ENCODE data around the gene POTEF.
"Not testable (repeated sequence)": the region's sequence is repeated elsewhere in the genome, so short reads cannot be mapped to it uniquely, and the experiment has no call there.

The POTEF gene

GRCh38 chr2:130135692-130136541 lies 6.9 kb upstream of the POTEF start:
- H3K4me1 Mint-ChIP-seq, result peaks cover 20% of the 10 kb centered on the region
- H3K27ac Mint-ChIP-seq, result no peak overlapping the region
- H3K9me3 Mint-ChIP-seq, result no peaks in the 10 kb centered on the region
- peaks cover 5% of the 10 kb centered on the region for H3K36me3 Mint-ChIP-seq (ENCODE audit: low read depth)
- no peak for TF ChIP-seq CTCF (IDR thresholded peaks at IDR 0.05)
- H3K4me3 Mint-ChIP-seq, result no peak overlapping the region
- peaks cover 6% of the 10 kb centered on the region for H3K27me3 Mint-ChIP-seq (ENCODE audit: low read depth, poor library complexity)
- DNase-seq, result no peak

DNA sequence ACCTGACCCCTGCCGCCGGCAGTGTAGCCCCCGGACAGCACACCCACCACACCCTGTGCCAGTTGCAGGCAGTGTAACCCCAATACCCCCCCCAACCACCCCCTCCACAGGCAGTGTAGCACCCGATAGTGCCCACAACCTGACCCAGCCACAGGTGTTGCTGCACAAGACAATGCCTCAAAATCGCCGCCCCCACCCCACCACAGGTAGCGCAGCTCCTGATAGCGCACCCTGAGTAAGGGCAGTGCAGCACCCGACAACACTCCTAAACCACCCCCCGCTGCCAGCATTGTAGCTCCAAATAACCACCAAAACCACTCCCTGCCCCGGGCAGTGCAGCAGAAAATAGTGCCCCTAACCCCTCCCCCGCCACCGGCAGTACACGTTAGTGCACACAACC lies 558 bp downstream of the POTEF start:
- Mint-ChIP-seq H3K4me3 (peak overlapping the region; percentile 98), H3K4me1 (peaks cover 15% of the 10 kb centered on the region)
- H3K27ac Mint-ChIP-seq; H3K9me3 Mint-ChIP-seq; DNase-seq; H3K36me3 Mint-ChIP-seq (ENCODE audit: low read depth); H3K27me3 Mint-ChIP-seq (ENCODE audit: low read depth, poor library complexity): not testable (repeated sequence)

DNA sequence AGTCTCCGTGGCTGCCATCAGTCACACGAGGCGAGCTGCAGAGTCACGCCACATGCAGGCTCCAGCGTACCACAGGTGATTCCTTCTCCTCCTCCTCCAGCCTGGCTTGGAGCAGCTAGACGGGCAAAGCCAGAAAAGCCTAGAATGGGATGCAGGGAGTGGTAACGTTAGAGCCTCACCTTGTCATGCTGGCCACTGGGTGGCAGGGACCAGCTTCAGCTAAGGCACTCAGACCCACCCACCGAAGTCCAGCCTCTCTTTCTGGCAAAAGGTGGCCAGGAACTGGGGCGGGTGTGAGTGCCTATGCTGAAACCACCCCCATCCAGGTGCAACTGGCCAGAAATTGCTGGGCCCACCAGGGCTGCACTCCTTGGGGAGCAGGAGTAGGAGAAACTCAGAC lies 1.3 kb downstream of the POTEF start:
- not testable (repeated sequence) for H3K27ac Mint-ChIP-seq; DNase-seq; H3K27me3 Mint-ChIP-seq (ENCODE audit: low read depth, poor library complexity); H3K36me3 Mint-ChIP-seq (ENCODE audit: low read depth); H3K9me3 Mint-ChIP-seq
- H3K4me3 Mint-ChIP-seq, result peak overlapping the region; percentile 98
- H3K4me1 Mint-ChIP-seq, result peaks cover 11% of the 10 kb centered on the region

DNA sequence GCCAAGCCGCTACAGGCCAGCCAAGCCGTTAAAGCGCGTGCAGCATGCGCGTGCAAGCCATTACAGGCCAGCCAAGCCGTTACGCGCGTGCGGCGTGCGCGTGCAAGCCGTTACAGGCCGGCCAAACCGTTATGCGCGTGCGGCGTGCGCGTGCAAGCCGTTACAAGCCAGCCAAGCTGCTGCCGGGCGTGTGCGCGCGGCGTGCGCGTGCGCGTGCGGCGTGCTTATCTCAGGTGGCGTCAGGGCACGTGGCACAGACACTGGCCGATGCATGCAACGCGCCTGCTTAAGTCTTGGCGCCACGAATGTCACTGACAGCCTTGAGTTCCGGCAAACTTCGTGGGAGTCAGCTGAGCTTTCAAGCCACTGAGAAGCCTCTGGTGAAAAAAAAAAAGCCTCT lies 8.1 kb downstream of the POTEF start:
- not testable (repeated sequence) for H3K4me3 Mint-ChIP-seq; DNase-seq; H3K9me3 Mint-ChIP-seq; H3K27me3 Mint-ChIP-seq (ENCODE audit: low read depth, poor library complexity); H3K36me3 Mint-ChIP-seq (ENCODE audit: low read depth); H3K27ac Mint-ChIP-seq; H3K4me1 Mint-ChIP-seq

- not testable (repeated sequence) for H3K4me3 Mint-ChIP-seq; H3K27me3 Mint-ChIP-seq (ENCODE audit: low read depth, poor library complexity); H3K9me3 Mint-ChIP-seq; H3K4me1 Mint-ChIP-seq; H3K36me3 Mint-ChIP-seq (ENCODE audit: low read depth)
- H3K27ac Mint-ChIP-seq, result peak overlapping the region; percentile 81
- DNase-seq, result peak; percentile 2
These were observed 26.2 kb downstream of the POTEF start for GRCh38 chr2:130102597-130103363.

- not testable (repeated sequence) for H3K4me3 Mint-ChIP-seq; H3K9me3 Mint-ChIP-seq; H3K27me3 Mint-ChIP-seq (ENCODE audit: low read depth, poor library complexity); DNase-seq; H3K36me3 Mint-ChIP-seq (ENCODE audit: low read depth); H3K4me1 Mint-ChIP-seq; H3K27ac Mint-ChIP-seq
These were observed 66.4 kb downstream of the POTEF start for GRCh38 chr2:130062645-130063044.

GRCh38 chr2:130059982-130060381 lies 69.0 kb downstream of the POTEF start:
- H3K9me3 Mint-ChIP-seq; H3K27ac Mint-ChIP-seq; H3K4me1 Mint-ChIP-seq; H3K36me3 Mint-ChIP-seq (ENCODE audit: low read depth); DNase-seq; H3K27me3 Mint-ChIP-seq (ENCODE audit: low read depth, poor library complexity); H3K4me3 Mint-ChIP-seq: not testable (repeated sequence)

DNA sequence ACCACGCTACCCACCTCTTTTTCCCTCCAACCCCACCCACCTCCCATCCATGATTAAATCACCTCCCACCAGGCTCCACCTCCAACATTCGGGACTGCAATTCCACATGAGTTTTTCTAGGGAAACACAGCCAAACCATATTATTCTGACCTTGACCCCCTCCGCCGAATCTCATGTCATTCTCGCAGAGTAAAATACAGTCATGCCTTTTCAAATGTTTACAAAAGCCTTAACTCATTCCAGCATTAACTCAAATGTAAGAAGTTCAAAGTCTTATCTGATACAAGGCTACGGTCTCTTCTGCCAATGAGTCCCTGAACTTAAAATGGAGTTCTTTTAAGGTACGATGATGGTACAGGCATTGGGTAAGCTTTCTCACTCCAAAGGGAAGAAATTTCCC lies 72.7 kb downstream of the POTEF start:
- H3K9me3 Mint-ChIP-seq, H3K4me1 Mint-ChIP-seq: not testable (repeated sequence)

DNA sequence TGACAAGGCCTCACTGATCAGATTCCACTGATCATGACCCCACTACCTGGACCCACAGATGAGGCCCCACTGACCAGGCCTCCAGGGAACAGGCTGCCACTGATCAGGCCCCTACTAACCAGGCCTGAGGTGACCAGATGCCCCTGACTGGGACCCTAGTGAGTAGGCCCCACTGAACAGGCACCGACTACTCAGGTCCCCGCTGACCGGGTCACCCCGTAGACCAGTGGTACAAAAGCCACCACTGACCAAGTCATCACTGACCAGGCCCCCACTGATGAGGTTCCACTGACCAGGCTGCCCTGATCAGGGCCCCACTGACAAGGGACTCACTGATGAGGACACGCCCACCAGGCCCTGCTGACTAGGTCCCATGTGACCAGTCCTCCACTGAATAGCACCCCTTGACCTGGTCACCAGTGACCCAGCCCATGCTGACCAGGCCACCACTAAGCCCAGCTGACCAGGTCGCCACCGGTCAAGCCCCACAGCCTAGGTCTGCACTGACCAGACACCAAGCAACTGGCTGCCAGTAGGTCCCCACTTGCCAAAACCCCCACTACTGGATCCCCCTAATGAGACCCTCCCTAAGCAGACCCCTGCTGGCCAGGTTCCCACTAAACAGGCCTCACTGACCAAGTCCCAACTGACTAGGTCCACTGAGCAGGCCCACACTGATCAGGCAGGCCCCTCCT lies 75.7 kb downstream of the POTEF start:
- H3K27me3 Mint-ChIP-seq (ENCODE audit: low read depth, poor library complexity); H3K9me3 Mint-ChIP-seq; H3K36me3 Mint-ChIP-seq (ENCODE audit: low read depth); H3K4me3 Mint-ChIP-seq; H3K27ac Mint-ChIP-seq; DNase-seq; H3K4me1 Mint-ChIP-seq: not testable (repeated sequence)

More for the DNA sequence above, 72.7 kb downstream of the POTEF start:
- not testable (repeated sequence) for H3K36me3 Mint-ChIP-seq (ENCODE audit: low read depth); H3K27me3 Mint-ChIP-seq (ENCODE audit: low read depth, poor library complexity); DNase-seq; H3K4me3 Mint-ChIP-seq; H3K27ac Mint-ChIP-seq

DNA sequence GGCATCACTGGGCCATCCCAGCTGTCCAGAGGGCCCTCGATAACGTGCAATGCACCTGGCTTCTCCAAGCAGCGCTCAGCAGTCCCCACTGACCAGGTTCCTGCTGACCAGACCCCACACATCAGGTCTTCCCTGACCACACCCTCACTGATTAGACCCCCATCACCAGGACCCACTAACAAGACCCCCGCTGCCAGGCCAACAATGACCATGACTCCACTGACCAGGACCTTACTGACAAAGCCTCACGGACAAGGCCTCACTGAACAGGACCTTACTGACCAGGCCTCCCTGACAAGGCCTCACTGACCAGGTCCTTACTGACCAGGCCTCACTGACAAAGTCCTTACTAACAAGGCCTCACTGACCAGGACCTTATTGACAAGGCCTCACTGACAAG lies 76.6 kb downstream of the POTEF start:
- H3K4me1 Mint-ChIP-seq; DNase-seq; H3K36me3 Mint-ChIP-seq (ENCODE audit: low read depth); H3K27me3 Mint-ChIP-seq (ENCODE audit: low read depth, poor library complexity); H3K9me3 Mint-ChIP-seq; H3K27ac Mint-ChIP-seq; H3K4me3 Mint-ChIP-seq: not testable (repeated sequence)

DNA sequence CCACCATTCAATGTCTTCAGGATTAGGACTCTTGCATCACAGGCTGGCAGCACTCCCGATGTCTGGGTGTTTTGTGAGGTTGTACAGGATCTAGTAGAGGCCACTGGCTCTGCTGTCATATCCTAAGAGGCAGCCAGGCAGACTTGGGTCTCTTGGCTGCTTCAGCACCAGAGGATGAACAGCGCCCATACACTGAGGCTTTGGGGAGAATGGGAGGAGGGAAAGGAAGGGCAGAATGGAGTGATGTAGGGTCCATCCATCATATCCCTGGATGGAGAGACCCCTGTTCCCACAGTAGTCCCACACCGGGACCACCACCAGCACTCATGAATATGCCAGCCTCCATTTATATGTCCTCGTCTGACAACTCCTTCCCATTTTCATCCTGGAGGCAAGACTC lies 80.6 kb downstream of the POTEF start:
- not testable (repeated sequence) for H3K9me3 Mint-ChIP-seq; H3K27ac Mint-ChIP-seq; H3K4me3 Mint-ChIP-seq; H3K4me1 Mint-ChIP-seq; H3K27me3 Mint-ChIP-seq (ENCODE audit: low read depth, poor library complexity)
- H3K36me3 Mint-ChIP-seq (ENCODE audit: low read depth), result peaks cover 10% of the 10 kb centered on the region
- peak; percentile 32 for DNase-seq

GRCh38 chr2:130038265-130038603 lies 90.8 kb downstream of the POTEF start:
- H3K9me3 Mint-ChIP-seq; DNase-seq; H3K27me3 Mint-ChIP-seq (ENCODE audit: low read depth, poor library complexity); H3K4me1 Mint-ChIP-seq; H3K4me3 Mint-ChIP-seq; H3K27ac Mint-ChIP-seq: not testable (repeated sequence)
- peaks cover 14% of the 10 kb centered on the region for H3K36me3 Mint-ChIP-seq (ENCODE audit: low read depth)

DNA sequence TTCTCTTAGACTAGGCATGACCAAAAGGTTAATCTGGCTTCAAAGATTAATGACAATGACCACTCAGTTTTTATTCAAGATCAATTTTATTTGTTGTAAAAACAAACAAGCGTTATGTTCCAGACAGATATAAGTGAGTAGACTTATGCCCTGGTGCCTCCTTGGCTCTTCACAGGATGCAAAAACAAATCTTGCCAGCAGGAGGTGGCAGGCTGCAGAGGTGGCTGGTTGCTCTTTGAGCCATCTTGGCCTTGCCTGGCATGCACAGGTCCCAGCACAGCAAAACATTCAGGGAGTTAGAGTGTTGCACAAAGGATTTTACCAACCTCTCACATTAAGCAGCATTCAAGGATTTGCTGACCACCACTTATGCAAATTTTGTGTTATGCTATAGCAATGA lies 103.1 kb downstream of the POTEF start:
- not testable (repeated sequence) for H3K27ac Mint-ChIP-seq; H3K9me3 Mint-ChIP-seq; H3K4me1 Mint-ChIP-seq; H3K27me3 Mint-ChIP-seq (ENCODE audit: low read depth, poor library complexity); H3K4me3 Mint-ChIP-seq
- peak; percentile 38 for DNase-seq
- H3K36me3 Mint-ChIP-seq (ENCODE audit: low read depth), result peaks cover 14% of the 10 kb centered on the region

Data from nephron progenitor cell (in vitro differentiated cells).